ENCODE data around the gene SOCS7. TPM values are rescaled to one million over a fixed set of nuclear protein-coding genes. Genes with fewer than 3 reads are reported as not detected.

The SOCS7 gene
- polyA plus RNA-seq, 1 donor (not counting 4 experiments of a cell fraction or from before 2014, with no cell fraction given) = 7.5 TPM

DNA sequence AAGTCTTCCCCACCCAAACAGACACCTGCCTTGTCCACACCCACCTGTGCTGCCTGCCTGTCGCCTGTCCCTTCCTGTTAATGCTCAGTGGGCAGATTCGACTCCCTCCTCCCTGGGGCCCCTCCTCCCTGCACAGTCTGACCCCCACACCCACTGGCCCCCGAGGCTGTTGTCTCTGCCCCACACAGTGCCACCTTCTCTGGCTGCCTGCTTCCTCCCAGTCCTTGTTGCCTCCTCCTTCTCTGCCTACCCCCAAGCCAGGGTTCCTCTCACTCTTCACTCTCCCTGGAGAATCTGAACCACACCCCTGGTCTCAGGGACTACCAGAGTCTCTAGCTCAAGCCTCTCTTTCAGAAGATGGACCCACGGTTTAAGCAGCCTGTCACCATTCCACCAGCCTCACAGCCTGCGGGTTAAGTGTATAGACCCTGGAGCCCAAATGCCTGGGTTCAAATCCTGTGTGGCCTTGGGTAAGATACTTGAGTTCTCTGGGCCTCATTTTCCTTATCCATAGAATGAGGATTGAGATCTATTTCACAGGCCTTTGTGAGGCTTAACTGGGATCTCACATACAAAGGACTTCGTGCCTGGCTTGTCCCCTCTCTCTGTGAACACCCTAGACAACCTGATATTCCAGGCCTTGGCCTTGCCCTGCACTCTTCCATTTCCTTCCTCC, 72.8 kb downstream of the SOCS7 start:
- DNase-seq (ENCODE audit: low read depth, low spot score) = no peak
- Histone ChIP-seq H2AFZ (ENCODE audit: control insufficient read depth, low read length) (no peak overlapping the region), H3K9me1 (ENCODE audit: control insufficient read depth, extremely low read depth, insufficient read depth, low read length) (no peaks in the 10 kb centered on the region), H3K27ac (ENCODE audit: control insufficient read depth, insufficient read depth, low read length) (no peak overlapping the region), H3K36me3 (ENCODE audit: control insufficient read depth in 2 of 2, extremely low read depth in 1 of 2, insufficient read depth in 2 of 2, low read length in 2 of 2) (no peaks in the 10 kb centered on the region), H3K9ac (ENCODE audit: control insufficient read depth, extremely low read depth, insufficient read depth, low read length) (no peak overlapping the region), H3K4me2 (ENCODE audit: control insufficient read depth, extremely low read depth, insufficient read depth, low read depth, low read length) (no peak overlapping the region), H3K27me3 (ENCODE audit: control insufficient read depth, extremely low read depth, insufficient read depth, low read length) (peaks cover 35% of the 10 kb centered on the region), H4K20me1 (ENCODE audit: control insufficient read depth, extremely low read depth, insufficient read depth, low read length) (no peaks in the 10 kb centered on the region), H3K4me3 (ENCODE audit: control insufficient read depth in 2 of 3, extremely low read depth in 1 of 3, insufficient read depth in 2 of 3, low read depth in 1 of 3, low read length in 3 of 3) (no peak overlapping the region), H3K4me1 (ENCODE audit: control insufficient read depth, extremely low read depth, insufficient read depth, low read length) (peaks cover 5% of the 10 kb centered on the region), H3K9me3 (ENCODE audit: control insufficient read depth, low read depth, low read length) (no peaks in the 10 kb centered on the region), H3K79me2 (ENCODE audit: control insufficient read depth, insufficient read depth, low read length) (no peaks in the 10 kb centered on the region)
- dilution Hi-C loops (cut with MboI; ENCODE audit: extremely low pct_ligation_motif_present, low sequenced_read_pairs) = no loop called here
- TF ChIP-seq, protein P1, sequence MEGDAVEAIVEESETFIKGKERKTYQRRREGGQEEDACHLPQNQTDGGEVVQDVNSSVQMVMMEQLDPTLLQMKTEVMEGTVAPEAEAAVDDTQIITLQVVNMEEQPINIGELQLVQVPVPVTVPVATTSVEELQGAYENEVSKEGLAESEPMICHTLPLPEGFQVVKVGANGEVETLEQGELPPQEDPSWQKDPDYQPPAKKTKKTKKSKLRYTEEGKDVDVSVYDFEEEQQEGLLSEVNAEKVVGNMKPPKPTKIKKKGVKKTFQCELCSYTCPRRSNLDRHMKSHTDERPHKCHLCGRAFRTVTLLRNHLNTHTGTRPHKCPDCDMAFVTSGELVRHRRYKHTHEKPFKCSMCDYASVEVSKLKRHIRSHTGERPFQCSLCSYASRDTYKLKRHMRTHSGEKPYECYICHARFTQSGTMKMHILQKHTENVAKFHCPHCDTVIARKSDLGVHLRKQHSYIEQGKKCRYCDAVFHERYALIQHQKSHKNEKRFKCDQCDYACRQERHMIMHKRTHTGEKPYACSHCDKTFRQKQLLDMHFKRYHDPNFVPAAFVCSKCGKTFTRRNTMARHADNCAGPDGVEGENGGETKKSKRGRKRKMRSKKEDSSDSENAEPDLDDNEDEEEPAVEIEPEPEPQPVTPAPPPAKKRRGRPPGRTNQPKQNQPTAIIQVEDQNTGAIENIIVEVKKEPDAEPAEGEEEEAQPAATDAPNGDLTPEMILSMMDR (optimal IDR thresholded peaks at IDR 0.05 in 1 of 3, IDR thresholded peaks at IDR 0.05 in 1 of 3, conservative IDR thresholded peaks at IDR 0.05 in 1 of 3; ENCODE audit: extremely low read depth in 1 of 3, insufficient read depth in 2 of 3, low read length in 3 of 3) = no peak
- no peak for TF ChIP-seq EZH2 (IDR thresholded peaks at IDR 0.05; ENCODE audit: low read length)
- FAIRE-seq = no peak

DNA sequence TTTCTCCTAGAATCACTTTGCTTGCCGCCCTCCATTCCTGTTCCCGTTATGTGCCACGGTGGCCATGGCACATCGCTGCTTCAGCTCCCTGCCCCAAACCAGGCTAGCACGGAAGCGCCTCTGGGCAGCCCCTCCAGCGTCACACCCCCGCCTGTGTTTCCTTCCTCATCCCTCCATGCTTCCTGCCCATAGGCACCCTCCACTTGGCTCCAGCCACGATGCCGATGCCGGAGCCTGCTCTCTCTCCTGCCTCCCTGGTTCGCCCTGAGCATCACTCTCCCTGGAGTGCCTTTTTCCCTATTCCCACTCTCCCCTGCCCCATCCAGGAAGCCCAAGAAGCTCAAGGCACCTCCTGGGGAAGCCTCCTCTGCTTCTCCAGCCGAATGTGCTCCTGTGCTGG, 73.4 kb downstream of the SOCS7 start:
- dilution Hi-C loops (cut with MboI; ENCODE audit: extremely low pct_ligation_motif_present, low sequenced_read_pairs) = no loop called here
- Histone ChIP-seq H3K4me2 (ENCODE audit: control insufficient read depth, extremely low read depth, insufficient read depth, low read depth, low read length) (no peak overlapping the region), H3K9me3 (ENCODE audit: control insufficient read depth, low read depth, low read length) (no peaks in the 10 kb centered on the region), H3K9ac (ENCODE audit: control insufficient read depth, extremely low read depth, insufficient read depth, low read length) (no peak overlapping the region), H4K20me1 (ENCODE audit: control insufficient read depth, extremely low read depth, insufficient read depth, low read length) (no peaks in the 10 kb centered on the region), H3K27ac (ENCODE audit: control insufficient read depth, insufficient read depth, low read length) (no peak overlapping the region), H3K79me2 (ENCODE audit: control insufficient read depth, insufficient read depth, low read length) (no peaks in the 10 kb centered on the region), H2AFZ (ENCODE audit: control insufficient read depth, low read length) (no peak overlapping the region), H3K36me3 (ENCODE audit: control insufficient read depth in 2 of 2, extremely low read depth in 1 of 2, insufficient read depth in 2 of 2, low read length in 2 of 2) (no peaks in the 10 kb centered on the region), H3K4me1 (ENCODE audit: control insufficient read depth, extremely low read depth, insufficient read depth, low read length) (peaks cover 5% of the 10 kb centered on the region), H3K9me1 (ENCODE audit: control insufficient read depth, extremely low read depth, insufficient read depth, low read length) (no peaks in the 10 kb centered on the region), H3K4me3 (ENCODE audit: control insufficient read depth in 2 of 3, extremely low read depth in 1 of 3, insufficient read depth in 2 of 3, low read depth in 1 of 3, low read length in 3 of 3) (no peak overlapping the region), H3K27me3 (ENCODE audit: control insufficient read depth, extremely low read depth, insufficient read depth, low read length) (peaks cover 29% of the 10 kb centered on the region)
- DNase-seq (ENCODE audit: low read depth, low spot score) (no peak), FAIRE-seq (no peak)
- no peak for TF ChIP-seq EZH2 (IDR thresholded peaks at IDR 0.05; ENCODE audit: low read length)
- TF ChIP-seq, protein P1 (optimal IDR thresholded peaks at IDR 0.05 in 1 of 3, IDR thresholded peaks at IDR 0.05 in 1 of 3, conservative IDR thresholded peaks at IDR 0.05 in 1 of 3; ENCODE audit: extremely low read depth in 1 of 3, insufficient read depth in 2 of 3, low read length in 3 of 3) = no peak

Data from keratinocyte (primary cell).